Central memory CD8-positive, alpha-beta T cell (primary cell): Measurements from ENCODE around the gene TASOR2.
A peak's percentile ranks its signal among the peaks of the same experiment; 100 is the strongest.

Experiments
- ATAC-seq: fragments of 150-1000 bp; cut with Tn5 transposase; replicated peaks from 2 replicates; pipeline ENCODE4 v1.10.0; 2022; ENCODE audit warnings: mild to moderate bottlenecking, moderate FRiP score, moderate number of reproducible peaks; ENCODE audit not compliant: poor library complexity, severe bottlenecking; ENCODE audit errors: extremely low read depth
- DNase-seq, 2 donors: peaks; one replicate each; pipeline ENCODE4 v3.0.0; 2021; ENCODE audit warnings: low spot score in 2 of 2
- H3K27ac Mint-ChIP-seq: one replicate; pipeline ENCODE4 v1.8.0; 2022; ENCODE audit warnings: low read depth, mild to moderate bottlenecking, moderate library complexity, mixed read lengths
- H3K27me3 Mint-ChIP-seq: one replicate; pipeline ENCODE4 v1.8.0; 2022; ENCODE audit warnings: mixed read lengths
- H3K36me3 Mint-ChIP-seq: one replicate; pipeline ENCODE4 v1.8.0; 2022; ENCODE audit warnings: mild to moderate bottlenecking, moderate library complexity, mixed read lengths; ENCODE audit not compliant: insufficient read depth
- H3K4me1 Mint-ChIP-seq: one replicate; pipeline ENCODE4 v1.8.0; 2022; ENCODE audit warnings: mixed read lengths
- H3K4me3 Mint-ChIP-seq: one replicate; pipeline ENCODE4 v1.8.0; 2022; ENCODE audit warnings: mild to moderate bottlenecking, moderate library complexity, mixed read lengths
- H3K9me3 Mint-ChIP-seq: one replicate; pipeline ENCODE4 v1.8.0; 2022; ENCODE audit warnings: mixed read lengths

Gene TASOR2

DNA sequence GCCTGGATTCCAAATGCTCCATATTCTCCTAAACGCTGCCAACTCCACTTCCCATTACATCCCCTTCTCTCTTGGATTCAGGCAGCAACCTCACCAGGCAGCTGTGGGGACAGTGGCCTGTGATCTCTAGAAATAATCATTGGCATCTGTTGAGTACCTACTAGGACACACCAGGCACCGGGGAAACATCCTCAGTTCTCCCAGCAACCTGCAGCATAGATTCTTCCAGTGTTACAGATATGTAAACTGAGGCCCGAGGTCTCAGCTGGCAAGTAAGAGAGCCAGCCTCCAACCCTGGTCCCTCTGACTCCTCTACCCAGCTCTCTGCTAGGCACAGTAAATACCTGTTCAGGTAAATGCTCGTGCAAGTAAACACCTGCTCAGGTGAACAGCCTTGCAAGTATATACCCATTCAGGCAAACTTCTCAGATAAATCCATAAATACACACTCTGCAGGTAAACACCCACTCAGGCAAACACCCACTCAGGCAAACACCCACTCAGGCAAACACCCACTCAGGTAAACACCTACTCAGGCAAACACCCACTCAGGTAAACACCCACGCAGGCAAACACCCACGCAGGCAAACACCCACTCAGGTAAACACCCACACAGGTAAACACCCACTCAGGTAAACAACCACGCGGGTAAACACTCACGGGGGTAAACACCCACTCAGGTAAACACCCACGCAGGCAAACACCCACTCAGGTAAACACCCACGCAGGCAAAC is 37.0 kb upstream of the TASOR2 start:
- Mint-ChIP-seq H3K27ac (no peak overlapping the region), H3K9me3 (no peaks in the 10 kb centered on the region), H3K36me3 (peaks cover 3% of the 10 kb centered on the region), H3K4me3 (no peak overlapping the region), H3K4me1 (no peaks in the 10 kb centered on the region), H3K27me3 (no peaks in the 10 kb centered on the region)
- ATAC-seq (no peak), DNase-seq (no peak)

DNA sequence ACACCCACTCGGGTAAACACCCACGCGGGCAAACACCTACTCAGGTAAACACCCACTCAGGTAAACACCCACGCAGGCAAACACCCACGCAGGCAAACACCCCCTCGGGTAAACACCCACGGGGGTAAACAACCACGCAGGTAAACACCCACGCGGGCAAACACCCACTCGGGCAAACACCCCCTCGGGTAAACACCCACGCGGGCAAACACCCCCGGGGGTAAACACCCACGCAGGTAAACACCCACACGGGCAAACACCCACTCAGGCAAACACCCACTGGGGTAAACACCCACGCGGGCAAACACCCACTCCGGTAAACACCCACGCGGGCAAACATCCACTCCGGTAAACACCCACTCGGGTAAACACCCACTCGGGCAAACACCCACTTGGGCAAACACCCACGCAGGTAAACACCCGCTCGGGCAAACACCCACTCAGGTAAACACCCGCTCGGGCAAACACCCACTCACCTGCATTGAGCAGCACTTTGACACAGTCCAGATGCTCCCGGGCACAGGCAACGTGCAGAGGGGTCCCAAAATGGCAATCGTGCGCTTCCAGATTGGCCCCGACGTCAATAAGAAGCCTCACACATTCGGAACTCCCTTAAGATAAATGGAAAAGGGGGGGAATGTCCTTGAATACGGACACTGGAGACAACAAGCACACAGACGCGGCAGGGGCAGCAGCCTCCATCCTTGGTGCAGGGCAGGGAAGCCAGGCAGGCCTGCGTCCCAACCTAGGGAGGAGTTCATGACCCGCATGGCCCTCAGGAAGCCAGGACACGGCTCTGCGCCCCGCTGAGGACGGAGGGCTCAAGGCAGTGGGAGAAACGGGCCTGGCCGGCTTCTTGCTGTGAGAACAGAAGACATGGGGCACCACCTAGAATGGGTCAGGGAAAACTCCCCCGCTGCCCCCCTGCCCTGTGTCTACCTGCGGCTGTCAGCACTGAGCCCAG is 35.9 kb upstream of the TASOR2 start:
- DNase-seq = no peak

DNA sequence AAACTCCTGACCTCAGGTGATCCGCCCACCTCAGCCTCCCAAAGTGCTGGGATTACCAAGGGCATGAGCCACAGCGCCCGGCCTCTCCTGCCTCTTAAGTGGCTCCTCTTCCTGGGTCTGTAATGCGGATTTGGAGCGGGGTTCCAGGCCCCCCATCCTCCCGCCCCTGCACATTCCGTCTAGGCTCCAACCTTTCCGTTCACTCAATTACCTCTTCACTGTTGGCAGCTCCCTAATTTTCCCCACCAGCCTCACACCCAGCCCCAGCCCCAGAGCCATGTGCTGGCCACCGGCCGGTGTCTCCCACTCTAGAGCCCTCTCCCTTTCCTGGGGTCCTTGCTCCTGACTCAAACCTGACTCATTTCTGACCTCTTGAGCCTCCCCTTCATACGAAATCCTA is 34.9 kb upstream of the TASOR2 start:
- no peak for ATAC-seq

More for the DNA sequence above, 35.9 kb upstream of the TASOR2 start:
- no peak overlapping the region for H3K4me3 Mint-ChIP-seq
- ATAC-seq = no peak
- H3K27me3 Mint-ChIP-seq = peaks cover 7% of the 10 kb centered on the region
- H3K9me3 Mint-ChIP-seq = no peaks in the 10 kb centered on the region
- no peak overlapping the region for H3K27ac Mint-ChIP-seq
- peaks cover 3% of the 10 kb centered on the region for H3K36me3 Mint-ChIP-seq
- H3K4me1 Mint-ChIP-seq = no peaks in the 10 kb centered on the region

DNA sequence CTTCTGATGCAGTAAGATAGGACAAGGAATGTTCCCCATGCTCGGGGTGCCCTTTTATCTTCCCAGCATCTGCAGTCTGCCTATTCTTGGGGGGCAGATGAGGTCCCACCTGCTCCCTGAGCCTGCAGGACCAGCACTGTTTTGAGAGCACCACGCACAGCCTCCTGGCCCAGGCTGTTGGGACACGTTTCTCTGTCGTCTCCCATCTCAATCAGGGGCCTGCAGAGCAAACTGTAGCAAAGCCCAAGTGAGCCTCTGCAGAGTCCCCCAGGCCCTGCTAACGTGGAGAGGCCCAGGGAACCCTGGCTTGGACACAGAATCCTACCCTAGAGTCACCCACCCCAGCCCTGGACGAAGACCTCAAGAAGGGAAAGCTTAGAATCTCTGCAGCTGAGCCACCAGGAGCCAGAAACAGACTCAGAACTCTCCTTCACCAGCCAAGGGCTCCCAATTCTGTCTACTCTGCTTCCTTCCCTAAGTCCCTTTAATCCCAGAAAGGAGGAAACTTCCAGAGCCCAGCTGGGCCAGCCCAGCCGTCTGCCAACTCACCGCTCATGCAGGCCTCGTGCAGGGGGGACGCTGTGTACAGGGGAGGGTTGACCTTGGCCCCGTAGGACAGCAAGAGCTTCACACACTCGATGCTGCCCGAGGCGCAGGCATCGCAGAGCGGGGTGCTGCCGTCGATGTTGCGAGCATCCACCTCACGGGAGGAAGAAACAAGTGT is 33.8 kb upstream of the TASOR2 start:
- Mint-ChIP-seq H3K36me3 (no peaks in the 10 kb centered on the region), H3K27ac (peak overlapping the region; percentile 39), H3K27me3 (peaks cover 7% of the 10 kb centered on the region), H3K9me3 (no peaks in the 10 kb centered on the region), H3K4me3 (no peak overlapping the region), H3K4me1 (no peaks in the 10 kb centered on the region)
- ATAC-seq = no peak
- DNase-seq = no peak

More for the DNA sequence above, 34.9 kb upstream of the TASOR2 start:
- H3K4me3 Mint-ChIP-seq = no peak overlapping the region
- DNase-seq = no peak
- no peaks in the 10 kb centered on the region for H3K36me3 Mint-ChIP-seq
- H3K27ac Mint-ChIP-seq = peak overlapping the region; percentile 39
- H3K9me3 Mint-ChIP-seq = no peaks in the 10 kb centered on the region
- H3K27me3 Mint-ChIP-seq = peaks cover 7% of the 10 kb centered on the region
- H3K4me1 Mint-ChIP-seq = no peaks in the 10 kb centered on the region

DNA sequence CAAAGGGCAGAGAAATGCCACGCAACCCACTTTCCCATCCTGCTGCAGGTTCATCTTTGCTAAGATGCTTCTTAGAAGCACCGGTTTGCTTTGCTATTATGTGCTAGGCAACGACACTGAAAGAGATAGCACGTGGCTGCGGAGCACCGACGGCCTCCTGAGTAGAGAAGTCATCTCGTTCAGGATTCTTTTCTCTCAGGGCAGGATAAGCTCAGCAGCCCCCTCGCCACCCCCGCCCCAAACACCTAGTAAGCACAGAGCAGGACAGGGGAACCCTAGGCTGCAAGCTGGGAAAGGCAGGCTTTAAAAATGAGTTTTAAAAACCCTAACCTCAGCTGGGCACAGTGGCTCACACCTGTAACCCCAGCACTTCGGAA is 33.3 kb upstream of the TASOR2 start:
- Mint-ChIP-seq H3K27ac (no peak overlapping the region), H3K36me3 (no peaks in the 10 kb centered on the region), H3K4me3 (no peak overlapping the region), H3K9me3 (no peaks in the 10 kb centered on the region), H3K4me1 (no peaks in the 10 kb centered on the region), H3K27me3 (peaks cover 7% of the 10 kb centered on the region)
- DNase-seq = no peak
- ATAC-seq = no peak

DNA sequence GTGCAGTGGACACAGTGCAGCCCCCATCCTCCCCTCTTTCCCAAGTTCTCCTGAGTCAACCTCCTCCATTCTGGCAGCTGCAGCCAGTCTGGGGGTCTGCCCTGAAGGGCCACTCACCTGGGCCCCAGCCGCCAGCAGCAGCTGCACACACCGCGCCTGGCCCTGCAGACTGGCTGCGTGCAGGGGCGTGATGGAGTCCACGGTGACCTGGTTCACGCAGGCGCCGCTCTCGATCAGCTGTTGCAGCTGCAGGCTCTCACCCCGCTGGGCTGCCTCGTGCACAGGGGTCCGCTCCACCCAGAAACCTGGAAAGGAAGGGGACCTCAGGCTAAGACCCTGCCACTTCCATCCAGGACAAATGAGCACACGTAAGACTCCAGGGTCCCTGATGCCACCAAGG is 31.9 kb upstream of the TASOR2 start:
- DNase-seq = no peak
- H3K4me1 Mint-ChIP-seq = no peaks in the 10 kb centered on the region
- H3K4me3 Mint-ChIP-seq = no peak overlapping the region
- ATAC-seq = no peak
- H3K36me3 Mint-ChIP-seq = no peaks in the 10 kb centered on the region
- H3K27me3 Mint-ChIP-seq = peaks cover 7% of the 10 kb centered on the region
- H3K9me3 Mint-ChIP-seq = no peaks in the 10 kb centered on the region
- no peak overlapping the region for H3K27ac Mint-ChIP-seq

DNA sequence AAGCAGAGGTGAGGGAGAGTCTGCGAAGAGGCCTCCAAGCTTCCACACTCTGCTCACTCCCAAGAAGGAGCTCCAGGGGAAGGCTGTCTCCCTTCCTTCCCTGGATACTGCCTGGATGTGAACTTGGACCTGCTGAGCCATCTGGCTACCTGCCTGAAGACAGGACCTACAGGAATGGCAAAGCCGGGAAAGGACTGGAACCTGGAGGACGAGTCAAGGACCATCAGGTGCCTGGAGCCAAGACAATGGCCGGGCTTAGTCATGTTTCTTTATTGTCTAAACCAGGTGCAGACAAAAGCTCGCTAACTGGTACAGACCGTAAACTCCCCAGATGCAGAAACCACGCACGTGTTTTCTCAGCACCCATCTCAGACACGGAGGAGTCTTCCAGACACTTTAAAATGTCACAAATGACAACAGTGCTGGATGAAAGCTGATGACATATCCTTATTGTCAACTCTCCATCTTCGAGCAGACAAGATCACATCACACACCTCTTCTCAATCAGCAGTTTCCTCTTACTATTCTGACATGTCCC is 30.4 kb upstream of the TASOR2 start:
- Mint-ChIP-seq H3K9me3 (no peaks in the 10 kb centered on the region), H3K4me1 (no peaks in the 10 kb centered on the region), H3K27ac (no peak overlapping the region), H3K4me3 (no peak overlapping the region), H3K36me3 (no peaks in the 10 kb centered on the region), H3K27me3 (peaks cover 7% of the 10 kb centered on the region)
- DNase-seq (no peak), ATAC-seq (no peak)

DNA sequence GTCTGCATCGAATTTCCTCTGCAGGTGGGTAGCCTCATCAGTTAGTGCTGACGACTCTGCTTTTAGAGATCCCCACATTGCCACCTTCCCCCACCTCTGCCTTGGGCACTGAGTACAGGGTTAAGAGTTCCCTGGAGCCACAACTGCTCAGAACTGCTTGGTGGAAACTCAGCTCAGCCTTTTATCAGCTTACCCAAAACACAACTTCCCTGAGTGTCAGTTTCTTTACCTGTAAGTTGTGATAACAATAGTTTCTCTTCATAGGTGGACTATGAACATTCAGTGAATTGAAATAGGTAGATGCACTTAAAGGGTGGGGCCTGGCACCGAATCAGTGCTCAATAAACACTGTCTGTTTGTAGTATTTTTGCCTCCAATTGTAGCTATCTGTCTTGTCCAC is 29.5 kb upstream of the TASOR2 start:
- no peak for ATAC-seq
- Mint-ChIP-seq H3K4me3 (no peak overlapping the region), H3K27ac (no peak overlapping the region), H3K27me3 (peaks cover 7% of the 10 kb centered on the region), H3K9me3 (no peaks in the 10 kb centered on the region), H3K36me3 (no peaks in the 10 kb centered on the region), H3K4me1 (peaks cover 5% of the 10 kb centered on the region)
- no peak for DNase-seq

DNA sequence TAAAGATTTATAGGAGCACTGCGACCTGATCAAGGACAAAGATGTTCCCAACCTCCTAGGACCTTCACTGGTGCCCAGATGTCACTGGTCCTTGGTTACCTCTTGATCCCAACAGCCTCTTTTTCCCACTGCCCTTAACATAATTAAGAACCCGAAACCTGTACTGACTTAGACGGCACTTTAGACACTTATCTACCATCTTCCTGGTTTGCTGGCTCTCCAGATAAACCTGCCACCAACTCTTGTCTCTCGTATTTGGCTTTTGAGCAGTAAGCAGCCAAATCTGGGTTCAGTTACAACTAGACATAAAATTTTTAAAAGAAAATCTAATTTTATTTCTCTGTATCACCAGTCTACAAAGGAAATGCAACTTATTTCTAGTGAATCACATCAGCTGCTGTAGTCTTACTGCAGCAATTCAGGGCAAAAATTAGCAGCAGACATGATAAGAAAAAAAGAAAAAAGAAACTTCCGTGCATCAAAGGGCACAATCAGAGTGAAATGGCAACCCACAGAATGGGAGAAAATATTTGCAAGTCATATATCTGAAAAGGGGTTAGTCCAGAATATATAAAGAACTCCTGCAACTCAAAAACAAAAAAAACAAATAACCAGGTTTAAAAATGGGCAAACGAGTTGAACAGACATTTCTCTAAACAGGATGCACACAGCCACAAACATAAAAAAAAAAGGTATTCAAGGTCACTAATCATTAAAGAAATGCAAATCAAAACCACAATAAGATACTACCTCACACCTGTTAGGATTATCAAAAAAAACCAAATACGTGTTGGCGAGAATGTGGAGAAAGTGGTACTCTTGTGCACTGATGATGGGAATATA is 27.7 kb upstream of the TASOR2 start:
- peak overlapping the region; percentile 38 for H3K27ac Mint-ChIP-seq
- H3K4me1 Mint-ChIP-seq = peaks cover 8% of the 10 kb centered on the region
- H3K4me3 Mint-ChIP-seq = no peak overlapping the region
- H3K36me3 Mint-ChIP-seq = no peaks in the 10 kb centered on the region
- H3K27me3 Mint-ChIP-seq = peaks cover 7% of the 10 kb centered on the region
- ATAC-seq = no peak
- no peak for DNase-seq
- H3K9me3 Mint-ChIP-seq = no peaks in the 10 kb centered on the region

DNA sequence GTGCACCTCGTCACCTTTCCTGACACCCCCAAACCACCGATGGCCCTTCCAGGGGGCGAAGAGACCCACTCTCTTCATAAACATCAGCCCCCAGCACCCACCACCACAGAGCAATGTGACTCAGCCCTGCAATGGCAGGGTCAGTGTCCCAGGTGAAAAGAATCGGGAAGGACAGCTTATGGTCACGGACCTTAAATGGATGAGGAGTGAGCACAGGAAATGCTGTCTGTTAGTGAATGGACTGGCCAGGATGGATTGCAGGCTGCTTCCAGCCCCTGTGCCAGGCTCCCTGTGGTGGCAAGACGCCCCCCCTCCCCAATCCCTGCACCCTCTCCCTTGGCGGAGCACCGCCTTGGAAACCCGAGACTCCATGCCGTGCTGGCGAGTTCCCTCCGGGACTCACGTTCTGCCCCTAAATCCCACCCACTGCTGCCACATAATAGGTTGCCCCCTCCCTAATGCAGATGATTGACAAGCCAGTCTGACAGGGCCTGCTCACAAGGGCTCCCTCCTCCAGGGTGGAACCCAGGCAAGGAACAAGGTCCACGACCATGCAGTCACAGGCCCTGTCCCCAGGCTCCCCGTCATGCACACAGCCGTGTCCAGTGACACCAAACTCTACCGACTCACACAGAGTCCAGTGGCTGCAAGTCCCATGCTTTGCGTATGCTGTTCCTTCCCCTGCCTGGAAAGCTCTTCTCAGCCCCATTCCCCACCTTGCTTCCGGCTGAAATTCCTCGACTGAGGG is 25.6 kb upstream of the TASOR2 start:
- H3K4me1 Mint-ChIP-seq = peaks cover 8% of the 10 kb centered on the region
- H3K27ac Mint-ChIP-seq = no peak overlapping the region
- DNase-seq = no peak
- H3K36me3 Mint-ChIP-seq = no peaks in the 10 kb centered on the region
- H3K27me3 Mint-ChIP-seq = no peaks in the 10 kb centered on the region
- H3K4me3 Mint-ChIP-seq = no peak overlapping the region
- H3K9me3 Mint-ChIP-seq = no peaks in the 10 kb centered on the region
- ATAC-seq = no peak

DNA sequence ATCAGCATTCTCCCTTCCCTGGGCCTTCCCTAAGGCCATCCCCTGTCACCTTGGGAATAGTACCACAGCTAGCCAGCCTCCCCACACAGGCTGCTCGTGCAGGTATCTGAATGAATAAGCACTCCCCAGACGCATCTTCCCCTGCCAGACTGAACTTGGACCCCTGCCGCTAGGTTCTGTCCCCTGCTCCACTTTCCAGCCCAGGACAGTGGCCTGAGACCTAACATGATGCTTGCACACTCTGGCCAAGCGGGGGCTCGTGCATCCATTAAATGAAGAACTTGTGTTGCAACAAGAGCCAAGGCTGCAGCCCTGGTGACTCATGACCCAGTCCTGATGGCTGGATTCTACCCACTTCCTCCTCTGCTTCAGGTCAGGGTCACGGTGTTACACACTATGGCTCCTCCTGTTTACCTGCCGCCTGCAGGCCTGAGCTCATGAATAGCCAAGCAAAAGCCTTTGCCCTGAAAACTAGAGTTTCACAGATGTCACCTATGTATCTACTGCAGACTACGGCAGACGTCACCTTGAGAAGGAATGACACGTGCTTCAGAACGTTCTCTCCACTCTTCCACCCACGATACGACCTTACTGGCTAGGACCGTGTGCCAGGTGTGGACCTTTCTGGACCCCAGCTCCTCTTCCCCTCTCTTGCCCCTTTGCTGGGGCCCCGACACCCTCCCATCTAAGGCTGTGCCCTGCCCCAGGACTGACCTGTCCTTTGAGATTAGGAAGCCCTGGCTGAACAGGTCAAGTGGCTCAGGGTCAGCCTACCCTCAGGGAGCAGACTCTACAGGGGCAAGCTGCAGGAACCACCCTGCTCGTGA is 24.7 kb upstream of the TASOR2 start:
- no peak overlapping the region for H3K4me3 Mint-ChIP-seq
- no peaks in the 10 kb centered on the region for H3K9me3 Mint-ChIP-seq
- H3K27ac Mint-ChIP-seq = no peak overlapping the region
- no peaks in the 10 kb centered on the region for H3K27me3 Mint-ChIP-seq
- DNase-seq (no peak), ATAC-seq (no peak)
- H3K36me3 Mint-ChIP-seq = no peaks in the 10 kb centered on the region
- H3K4me1 Mint-ChIP-seq = peaks cover 8% of the 10 kb centered on the region
